Measurements from ENCODE around the gene UBE4B. TPM values are rescaled to one million over a fixed set of nuclear protein-coding genes. Genes with fewer than 3 reads are reported as not detected.

Gene UBE4B
- total and polyA plus RNA-seq, 2 of the 13 experiments (the other 11 are each of a cell fraction or from before 2014, with no cell fraction given) = 15.2 to 24.8 TPM

- TF ChIP-seq HMGXB4 (CRISPR knock-in tag; IDR thresholded peaks at IDR 0.05; ENCODE audit: borderline replicate concordance in 1 of 2, low read depth in 1 of 2) (peak in 1 of 2 experiments; percentile 62; a peak in 3 of 4 replicates), NR2F6 (IDR thresholded peaks at IDR 0.05) (peak; percentile 90), NR2F6 (CRISPR knock-in tag; IDR thresholded peaks at IDR 0.05) (peak; percentile 91), PITX1 (CRISPR knock-in tag; IDR thresholded peaks at IDR 0.05) (peak; percentile 92), POLR2A (IDR thresholded peaks at IDR 0.05; ENCODE audit: insufficient read depth in 1 of 2, low read depth in 2 of 2, low read length in 2 of 2) (peak; percentile 70 to 74; a peak in 3 of 4 replicates), CREM (IDR thresholded peaks at IDR 0.05) (peak; percentile 67), CREM (CRISPR knock-in tag; IDR thresholded peaks at IDR 0.05) (no peak), KDM6A (CRISPR knock-in tag; IDR thresholded peaks at IDR 0.05; ENCODE audit: low read depth) (peak; percentile 82), CEBPB (IDR thresholded peaks at IDR 0.05; ENCODE audit: borderline replicate concordance, low read depth, low read length) (peak; percentile 62; the same call in 1 of the 2 replicates), RFXANK (CRISPR knock-in tag; IDR thresholded peaks at IDR 0.05) (no peak), AHR (CRISPR knock-in tag; IDR thresholded peaks at IDR 0.05) (no peak), XRCC5 (optimal IDR thresholded peaks at IDR 0.05; ENCODE audit: low read length) (peak; percentile 11), ZNF180 (CRISPR knock-in tag; IDR thresholded peaks at IDR 0.05; ENCODE audit: borderline replicate concordance, low read depth) (no peak), STAG1 (CRISPR knock-in tag; IDR thresholded peaks at IDR 0.05) (peak; percentile 26; the same call in 1 of the 2 replicates), KDM5B (CRISPR knock-in tag; IDR thresholded peaks at IDR 0.05; ENCODE audit: borderline replicate concordance) (peak; percentile 69), NR0B2 (CRISPR knock-in tag; IDR thresholded peaks at IDR 0.05) (0 out of 2 replicates have a peak, but pooled peaks have one; percentile 39), NCOR1 (IDR thresholded peaks at IDR 0.05; ENCODE audit: borderline replicate concordance, low read length) (peak; percentile 83; the same call in 1 of the 2 replicates), ZNF12 (CRISPR knock-in tag; IDR thresholded peaks at IDR 0.05) (peak; percentile 66; the same call in 1 of the 2 replicates), ZMYM2 (CRISPR knock-in tag; IDR thresholded peaks at IDR 0.05) (peak; percentile 93), ZNF160 (CRISPR knock-in tag; IDR thresholded peaks at IDR 0.05) (peak; percentile 83)
Observed at GRCh38 chr1:10171105-10171767, 138.5 kb downstream of the UBE4B start (continued).

Data from HepG2 (cell line).